Activated CD8-positive, alpha-beta memory T cell treated with anti-CD3 and anti-CD28 coated beads, Interleukin-2, amount 10 ng/mL, durations not matched to agents 7 days and 5 days (primary cell): Measurements from ENCODE around the gene CEP72. TPM values are rescaled to one million over a fixed set of nuclear protein-coding genes. Genes with fewer than 3 reads are reported as not detected.
A peak's percentile ranks its signal among the peaks of the same experiment; 100 is the strongest.

ENCODE experiments used
- ATAC-seq: fragments of 150-1000 bp; cut with Tn5 transposase; one replicate; pipeline ENCODE4 v1.10.0; 2021; ENCODE audit warnings: moderate library complexity
- CTCF ChIA-PET: fragments of 350-600 bp; sonication (Branson Sonifier 250); formaldehyde crosslinking; loops from one replicate; lab custom pipeline; 2021; ENCODE audit warnings: antibody characterized with exemption; lab: Charles Lee
- DNase-seq: peaks from one replicate; pipeline ENCODE4 v3.0.0-alpha.2; 2020
- H3K27ac Mint-ChIP-seq: one replicate; pipeline ENCODE4 v1.8.0; 2021; ENCODE audit warnings: mild to moderate bottlenecking, mixed read lengths
- H3K27me3 Mint-ChIP-seq: one replicate; pipeline ENCODE4 v1.8.0; 2021; ENCODE audit warnings: mixed read lengths
- H3K36me3 Mint-ChIP-seq: one replicate; pipeline ENCODE4 v1.8.0; 2021; ENCODE audit warnings: mild to moderate bottlenecking, mixed read lengths
- H3K4me1 Mint-ChIP-seq: one replicate; pipeline ENCODE4 v1.8.0; 2021; ENCODE audit warnings: mixed read lengths
- H3K4me3 Mint-ChIP-seq: one replicate; pipeline ENCODE4 v1.8.0; 2021; ENCODE audit warnings: mild to moderate bottlenecking, moderate library complexity, mixed read lengths
- H3K9me3 Mint-ChIP-seq: one replicate; pipeline ENCODE4 v1.8.0; 2022; ENCODE audit warnings: low read depth, mixed read lengths
- total RNA-seq, 2 experiments: library from RNA; stranded (reverse); gene quantifications; one replicate each; pipeline ENCODE4 v1.2.3, GENCODE V29; 2021

Gene CEP72, protein sequence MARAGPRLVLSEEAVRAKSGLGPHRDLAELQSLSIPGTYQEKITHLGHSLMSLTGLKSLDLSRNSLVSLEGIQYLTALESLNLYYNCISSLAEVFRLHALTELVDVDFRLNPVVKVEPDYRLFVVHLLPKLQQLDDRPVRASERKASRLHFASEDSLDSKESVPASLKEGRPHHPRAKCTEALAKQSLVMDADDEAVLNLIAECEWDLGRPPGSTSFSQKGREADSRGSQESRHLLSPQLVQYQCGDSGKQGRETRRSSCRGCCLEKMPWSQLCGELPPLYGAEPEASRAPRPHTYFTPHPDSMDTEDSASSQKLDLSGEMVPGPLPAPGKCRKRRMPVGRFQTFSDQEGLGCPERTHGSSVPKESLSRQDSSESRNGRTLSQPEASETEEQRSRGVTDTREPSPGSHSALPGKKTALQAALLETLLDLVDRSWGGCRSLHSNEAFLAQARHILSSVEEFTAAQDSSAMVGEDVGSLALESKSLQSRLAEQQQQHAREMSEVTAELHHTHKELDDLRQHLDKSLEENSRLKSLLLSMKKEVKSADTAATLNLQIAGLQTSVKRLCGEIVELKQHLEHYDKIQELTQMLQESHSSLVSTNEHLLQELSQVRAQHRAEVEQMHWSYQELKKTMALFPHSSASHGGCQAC
- 10 to 100 TPM; 32.2 to 40.5 TPM for total RNA-seq

DNA sequence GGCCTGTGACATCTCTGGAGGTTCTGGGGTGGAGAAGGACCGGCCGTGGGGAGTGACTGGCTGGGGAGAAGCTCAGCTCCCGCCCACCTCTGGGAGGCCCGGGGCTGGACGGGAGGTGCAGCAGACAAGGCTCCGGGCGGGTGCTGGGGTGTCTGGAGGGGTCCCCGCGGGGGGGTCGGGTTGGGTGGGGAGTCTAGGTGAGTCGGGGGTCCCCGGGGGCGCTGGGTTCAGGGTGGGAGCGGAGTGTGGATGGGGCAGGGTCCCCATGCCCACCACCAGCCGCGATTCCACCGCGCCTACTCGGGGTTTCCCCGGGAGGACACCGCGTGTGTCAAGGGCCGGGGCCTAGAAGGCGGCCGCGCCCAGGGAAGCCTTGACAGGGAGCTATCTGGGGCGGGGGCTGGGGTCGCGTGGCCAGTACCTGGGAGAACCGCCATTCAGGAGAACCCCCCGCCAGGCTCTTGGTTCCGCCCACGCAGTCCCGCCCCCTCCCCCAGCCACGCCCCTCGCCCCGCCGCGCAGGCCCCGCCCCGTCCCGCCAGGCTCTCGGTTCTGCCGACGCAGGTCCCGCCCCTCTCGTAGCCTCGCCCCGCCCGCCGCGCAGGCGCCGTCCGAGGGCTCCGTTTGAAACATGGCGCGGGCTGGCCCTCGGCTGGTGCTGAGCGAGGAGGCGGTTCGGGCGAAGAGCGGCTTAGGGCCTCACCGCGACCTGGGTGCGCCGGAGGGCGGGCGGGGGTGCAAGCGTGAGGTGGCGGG lies at the start of gene CEP72:
CEP72 (plus strand) TSS at position 610 of the 756 bp plus-strand sequence; CDS start at position 632, 22 bp downstream.
- peaks cover 40% of the 10 kb centered on the region for H3K4me1 Mint-ChIP-seq
- H3K36me3 Mint-ChIP-seq: peaks cover 28% of the 10 kb centered on the region
- CTCF ChIA-PET: interaction anchor here (1.3 to 1.6 kb wide), 3 partner anchors 9 to 295 kb away, joined by 3 read pairs; no protein-coding TSS in a partner anchor
- ATAC-seq (peak; percentile 96), DNase-seq (peak; percentile 95)
- peak within 1 kb of the TSS; percentile 84 for H3K4me3 Mint-ChIP-seq
- H3K27me3 Mint-ChIP-seq: peaks cover 7% of the 10 kb centered on the region
- H3K9me3 Mint-ChIP-seq: peaks cover 9% of the 10 kb centered on the region
- peak within 1 kb of the TSS; percentile 85 for H3K27ac Mint-ChIP-seq

DNA sequence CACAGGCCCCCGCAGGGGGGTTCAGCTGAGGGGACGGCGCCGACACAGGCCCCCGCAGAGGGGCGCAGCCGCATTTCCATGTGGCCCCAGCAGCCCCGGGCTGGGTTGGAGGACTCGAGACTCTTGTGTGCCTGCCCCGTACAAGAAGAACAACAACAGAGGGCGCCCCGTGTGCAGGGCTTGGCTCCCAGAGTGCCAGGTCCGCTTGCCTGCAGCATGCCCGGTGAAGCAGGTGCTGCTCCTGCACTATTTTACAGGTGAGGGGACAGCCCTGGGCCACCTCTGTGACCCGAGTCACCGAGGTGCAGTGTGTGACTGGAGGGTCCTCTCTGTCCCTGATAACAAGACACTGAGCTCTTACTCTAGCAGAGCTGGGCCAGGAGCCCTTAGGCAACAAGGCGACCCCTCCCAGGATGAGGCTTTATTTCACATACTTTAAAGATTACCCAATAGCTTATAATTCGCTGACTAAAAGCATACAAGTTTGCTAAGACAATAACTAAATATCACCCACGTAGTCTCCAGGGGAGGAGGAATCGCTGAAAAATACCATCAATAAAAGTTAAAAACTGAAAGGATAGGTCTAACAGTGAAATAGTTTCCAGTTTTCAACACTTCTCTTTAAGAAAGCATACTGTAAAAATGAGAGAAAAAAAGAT lies 46.2 kb upstream of the CEP72 start:
- H3K27me3 Mint-ChIP-seq: peaks cover 16% of the 10 kb centered on the region
- H3K4me3 Mint-ChIP-seq: no peak overlapping the region
- no peak for DNase-seq
- no peak for ATAC-seq
- CTCF ChIA-PET: no interaction called here
- H3K9me3 Mint-ChIP-seq: no peaks in the 10 kb centered on the region
- no peak overlapping the region for H3K27ac Mint-ChIP-seq
- H3K36me3 Mint-ChIP-seq: no peaks in the 10 kb centered on the region
- H3K4me1 Mint-ChIP-seq: no peaks in the 10 kb centered on the region

DNA sequence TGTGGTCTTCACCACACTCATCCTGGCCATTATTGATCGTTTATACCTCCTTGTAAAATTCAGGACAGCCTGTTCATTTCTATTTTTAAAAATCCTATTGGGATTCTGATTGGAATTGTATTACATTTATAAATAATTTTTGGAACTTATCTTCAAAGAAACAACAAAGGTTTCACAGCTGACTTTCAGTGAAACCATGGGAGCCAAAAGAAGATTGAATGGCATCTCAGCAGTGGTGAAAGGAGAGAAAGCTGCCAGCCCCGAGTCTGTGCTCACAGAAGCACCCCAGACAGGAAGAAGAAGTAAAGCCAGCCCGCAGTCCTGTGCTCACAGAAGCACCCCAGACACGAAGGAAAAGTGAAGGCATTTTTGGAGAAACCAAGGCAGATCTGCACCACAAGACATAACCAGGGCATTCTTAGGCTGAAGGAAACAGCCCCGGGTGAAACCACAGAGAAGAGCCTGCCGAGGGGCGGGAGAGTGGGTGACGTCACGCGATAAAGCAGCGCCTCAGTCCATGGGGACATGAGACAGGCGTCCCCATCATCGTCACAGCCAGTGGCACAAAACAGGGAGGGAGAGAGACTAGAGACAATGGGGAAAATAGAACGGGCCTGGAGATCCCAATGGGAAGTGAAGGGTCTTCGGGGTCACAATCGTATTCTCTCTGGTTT lies 45.4 kb upstream of the CEP72 start:
- ATAC-seq: no peak
- no peak overlapping the region for H3K27ac Mint-ChIP-seq
- CTCF ChIA-PET: no interaction called here
- no peak overlapping the region for H3K4me3 Mint-ChIP-seq
- H3K27me3 Mint-ChIP-seq: peaks cover 16% of the 10 kb centered on the region
- no peaks in the 10 kb centered on the region for H3K36me3 Mint-ChIP-seq
- no peaks in the 10 kb centered on the region for H3K4me1 Mint-ChIP-seq
- DNase-seq: peak; percentile 11
- no peaks in the 10 kb centered on the region for H3K9me3 Mint-ChIP-seq

DNA sequence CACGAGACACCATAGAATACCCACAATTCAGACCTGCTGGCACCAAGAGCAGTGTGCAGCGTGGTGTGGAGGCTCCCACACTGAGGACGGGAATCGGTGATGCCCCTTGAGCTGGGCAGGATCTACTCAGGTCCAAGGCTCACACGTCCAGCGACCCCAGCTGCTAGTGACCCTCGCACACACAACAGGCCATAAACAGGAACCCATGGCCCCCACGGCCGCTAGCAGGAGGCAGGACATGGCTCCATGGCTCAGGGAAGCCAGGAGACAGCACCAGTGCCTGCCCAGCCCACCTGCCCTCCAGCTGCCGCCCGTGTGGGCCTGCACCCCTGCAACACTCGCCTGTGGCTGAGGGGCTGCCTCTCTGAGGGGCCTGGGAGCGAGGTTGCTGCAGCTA lies 44.5 kb upstream of the CEP72 start:
- H3K27ac Mint-ChIP-seq: no peak overlapping the region
- no peaks in the 10 kb centered on the region for H3K9me3 Mint-ChIP-seq
- no peaks in the 10 kb centered on the region for H3K4me1 Mint-ChIP-seq
- CTCF ChIA-PET: interaction anchor here (1.3 kb wide), 1 partner anchor 379 kb away, joined by 3 read pairs; no protein-coding TSS in a partner anchor
- H3K27me3 Mint-ChIP-seq: peaks cover 16% of the 10 kb centered on the region
- H3K36me3 Mint-ChIP-seq: no peaks in the 10 kb centered on the region
- DNase-seq (peak; percentile 30), ATAC-seq (no peak)
- H3K4me3 Mint-ChIP-seq: no peak overlapping the region

DNA sequence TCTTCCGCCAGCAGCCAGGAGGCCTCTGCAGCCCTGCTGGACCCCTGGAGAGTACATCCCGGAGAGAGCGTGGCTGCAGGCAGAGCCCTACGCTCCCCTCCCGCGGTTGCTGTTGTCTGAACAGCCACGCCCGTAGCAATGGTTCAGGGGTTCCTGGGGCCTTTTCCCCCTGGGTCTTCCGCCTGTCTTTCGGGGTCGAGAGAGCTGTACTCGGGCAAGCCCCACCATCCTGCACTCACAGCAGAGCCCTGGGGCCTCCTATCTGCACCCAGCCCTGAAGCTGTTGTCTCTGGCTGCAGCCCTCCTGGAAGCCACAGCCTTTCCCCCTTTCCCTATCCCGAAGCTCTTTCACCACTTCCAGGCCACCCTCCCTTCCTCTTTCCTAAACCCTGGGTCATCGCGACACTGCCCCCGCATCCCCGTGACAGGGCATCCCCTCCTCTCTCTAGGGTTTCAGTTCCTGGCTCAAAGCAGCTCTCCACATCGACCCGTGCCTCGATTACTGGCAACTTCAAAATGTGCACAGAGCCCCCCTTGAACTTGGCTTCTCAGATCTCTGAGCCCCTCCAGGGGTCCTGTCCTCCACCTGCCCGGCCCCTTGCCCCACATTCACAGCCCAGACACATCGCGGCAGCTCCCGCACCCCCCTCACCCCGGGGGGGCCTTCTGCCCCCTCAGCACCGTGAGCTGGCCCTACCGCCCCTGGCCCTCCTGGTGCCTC lies 43.9 kb upstream of the CEP72 start:
- Mint-ChIP-seq H3K4me3 (no peak overlapping the region), H3K9me3 (no peaks in the 10 kb centered on the region), H3K27me3 (peaks cover 16% of the 10 kb centered on the region), H3K27ac (no peak overlapping the region), H3K36me3 (no peaks in the 10 kb centered on the region), H3K4me1 (no peaks in the 10 kb centered on the region)
- CTCF ChIA-PET: interaction anchor here (1.3 kb wide), 1 partner anchor 380 kb away, joined by 3 read pairs; no protein-coding TSS in a partner anchor
- ATAC-seq (no peak), DNase-seq (peak; percentile 31)

DNA sequence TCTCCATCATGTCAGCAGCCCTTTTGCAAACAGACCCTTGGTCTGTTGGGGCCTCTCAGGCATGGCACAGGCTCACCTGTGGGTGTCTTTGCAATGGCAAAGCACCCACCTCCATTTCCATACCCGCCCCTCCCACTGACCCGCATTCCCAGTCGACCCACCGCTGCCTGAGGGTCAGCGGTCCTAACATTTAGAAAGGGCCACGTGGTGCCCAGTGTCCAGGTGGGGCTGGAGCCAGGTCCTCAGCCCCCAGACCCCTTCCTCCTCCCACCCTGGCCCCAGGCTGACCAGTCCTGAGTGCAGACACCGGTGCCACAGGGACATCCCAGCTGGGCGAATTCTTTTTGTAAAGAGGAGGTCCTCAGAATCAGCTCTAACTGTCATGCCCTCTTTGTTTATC lies 43.3 kb upstream of the CEP72 start:
- no peaks in the 10 kb centered on the region for H3K36me3 Mint-ChIP-seq
- ATAC-seq: no peak
- peaks cover 16% of the 10 kb centered on the region for H3K27me3 Mint-ChIP-seq
- CTCF ChIA-PET: no interaction called here
- no peaks in the 10 kb centered on the region for H3K9me3 Mint-ChIP-seq
- H3K27ac Mint-ChIP-seq: no peak overlapping the region
- peak; percentile 23 for DNase-seq
- no peak overlapping the region for H3K4me3 Mint-ChIP-seq
- H3K4me1 Mint-ChIP-seq: no peaks in the 10 kb centered on the region

DNA sequence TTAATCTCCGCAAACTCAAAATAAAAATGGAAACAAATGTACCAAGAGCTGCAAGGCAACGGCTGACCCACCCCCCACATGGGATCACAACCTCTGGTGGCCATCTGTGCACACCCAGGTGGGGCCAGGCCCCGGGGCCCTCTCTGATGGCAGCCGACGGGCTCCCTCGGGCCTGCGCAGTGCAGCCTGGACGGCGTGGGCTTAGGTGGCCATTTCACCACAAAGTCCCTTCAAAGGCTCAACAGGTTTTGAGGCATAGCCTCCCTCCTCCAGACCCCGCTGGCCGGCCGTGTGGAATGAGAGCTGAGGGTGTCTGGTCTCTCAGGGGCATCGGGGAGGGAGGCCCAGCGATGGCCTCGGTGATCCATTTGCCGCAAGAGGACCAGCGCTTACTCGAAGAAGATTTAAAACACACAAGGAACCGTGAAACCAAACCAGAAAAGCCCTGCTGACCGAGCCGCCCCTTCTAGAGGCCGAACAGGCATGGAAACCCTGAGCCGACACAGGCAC lies 42.7 kb upstream of the CEP72 start:
- Mint-ChIP-seq H3K4me3 (no peak overlapping the region), H3K27ac (no peak overlapping the region), H3K27me3 (peaks cover 18% of the 10 kb centered on the region), H3K36me3 (no peaks in the 10 kb centered on the region), H3K9me3 (no peaks in the 10 kb centered on the region), H3K4me1 (no peaks in the 10 kb centered on the region)
- peak; percentile 36 for DNase-seq
- CTCF ChIA-PET: no interaction called here
- no peak for ATAC-seq

DNA sequence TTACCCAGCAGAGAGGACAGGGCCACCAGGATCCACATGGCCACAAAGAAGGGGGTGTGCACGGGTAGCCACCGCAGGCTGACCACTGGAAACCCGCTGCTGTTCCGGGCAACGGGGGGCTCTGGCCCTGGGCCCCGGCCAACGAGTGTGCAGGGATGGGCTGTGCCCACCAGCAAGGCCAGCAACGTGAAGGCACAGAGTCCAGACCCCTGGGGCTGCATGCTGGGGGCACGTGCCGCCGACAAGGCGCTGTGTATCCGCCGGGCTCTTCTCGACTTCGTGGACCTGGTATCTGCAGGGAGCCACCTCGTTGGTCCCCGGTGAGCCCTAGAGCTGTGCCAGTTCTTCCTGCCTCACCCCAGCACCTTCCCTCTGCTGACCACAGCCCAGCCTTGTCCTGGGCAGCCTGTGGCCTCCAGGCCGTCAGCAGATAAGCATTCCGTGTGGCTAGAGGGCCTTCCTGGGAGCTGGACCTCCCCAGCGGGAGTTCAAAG lies 42.2 kb upstream of the CEP72 start:
- Mint-ChIP-seq H3K4me3 (no peak overlapping the region), H3K27ac (no peak overlapping the region), H3K27me3 (peaks cover 21% of the 10 kb centered on the region), H3K36me3 (no peaks in the 10 kb centered on the region), H3K9me3 (no peaks in the 10 kb centered on the region), H3K4me1 (no peaks in the 10 kb centered on the region)
- CTCF ChIA-PET: no interaction called here
- DNase-seq (no peak), ATAC-seq (no peak)

DNA sequence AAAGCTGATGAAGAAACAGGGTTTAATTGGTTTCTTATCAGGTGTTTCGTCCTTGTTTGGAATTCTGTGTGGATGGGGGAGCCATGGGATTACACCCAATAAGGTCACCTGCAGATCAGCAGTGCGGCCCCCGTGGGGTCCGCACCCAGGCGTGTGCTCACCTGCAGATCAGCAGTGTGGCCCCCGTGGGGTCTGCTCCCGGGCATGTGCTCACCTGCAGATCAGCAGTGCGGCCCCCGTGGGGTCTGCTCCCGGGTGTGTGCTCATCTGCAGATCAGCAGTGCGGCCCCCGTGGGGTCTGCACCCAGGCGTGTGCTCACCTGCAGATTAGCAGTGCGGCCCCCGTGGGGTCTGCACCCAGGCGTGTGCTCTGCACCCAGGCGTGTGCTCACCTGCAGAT lies 41.7 kb upstream of the CEP72 start:
- H3K4me1 Mint-ChIP-seq: no peaks in the 10 kb centered on the region
- no peak overlapping the region for H3K27ac Mint-ChIP-seq
- H3K9me3 Mint-ChIP-seq: peaks cover 3% of the 10 kb centered on the region
- no peak for DNase-seq
- H3K27me3 Mint-ChIP-seq: peaks cover 26% of the 10 kb centered on the region
- H3K36me3 Mint-ChIP-seq: no peaks in the 10 kb centered on the region
- no peak overlapping the region for H3K4me3 Mint-ChIP-seq
- CTCF ChIA-PET: no interaction called here
- ATAC-seq: no peak

DNA sequence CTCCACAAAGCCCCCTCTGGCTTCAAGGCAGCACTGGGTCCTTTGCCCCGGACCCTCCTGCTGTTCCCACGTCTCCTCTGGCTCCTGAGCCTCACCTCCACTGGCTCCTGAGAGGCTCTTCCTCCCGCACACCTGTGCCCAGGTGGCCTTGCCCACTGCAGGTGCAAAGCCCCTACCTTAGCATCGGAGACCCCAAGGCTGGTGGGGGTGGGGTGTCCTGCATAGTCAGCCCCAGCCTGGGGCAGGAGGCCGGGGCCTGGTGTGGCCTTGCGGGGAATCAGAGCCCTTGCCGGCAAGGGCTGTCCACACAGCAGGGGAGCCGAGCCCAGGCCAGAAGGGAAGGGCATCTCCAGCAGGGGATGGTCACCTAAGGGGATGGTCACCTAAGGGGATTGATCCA lies 41.3 kb upstream of the CEP72 start:
- DNase-seq (peak; percentile 26), ATAC-seq (no peak)
- no peak overlapping the region for H3K27ac Mint-ChIP-seq
- H3K27me3 Mint-ChIP-seq: peaks cover 24% of the 10 kb centered on the region
- CTCF ChIA-PET: no interaction called here
- H3K9me3 Mint-ChIP-seq: peaks cover 5% of the 10 kb centered on the region
- no peak overlapping the region for H3K4me3 Mint-ChIP-seq
- no peaks in the 10 kb centered on the region for H3K36me3 Mint-ChIP-seq
- H3K4me1 Mint-ChIP-seq: no peaks in the 10 kb centered on the region

DNA sequence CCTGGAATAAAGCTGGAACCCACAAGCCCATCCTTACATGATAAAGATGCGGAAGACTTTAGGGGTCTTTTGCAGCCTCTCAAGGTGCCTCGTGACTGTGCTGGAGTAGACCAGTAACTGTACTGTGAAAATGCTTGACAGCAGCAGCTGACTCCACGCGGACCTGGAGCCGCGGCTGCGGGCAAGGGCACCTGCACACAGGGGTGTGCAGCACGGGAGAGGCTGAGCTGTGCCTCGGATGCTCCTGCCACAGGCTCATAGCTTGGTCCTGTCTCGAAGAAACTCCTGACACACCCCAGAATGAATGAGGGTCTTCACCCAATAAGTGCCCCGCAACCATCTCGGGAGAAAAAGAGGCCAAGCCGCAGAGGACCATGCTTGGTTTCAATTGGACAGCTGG lies 40.3 kb upstream of the CEP72 start:
- Mint-ChIP-seq H3K27ac (no peak overlapping the region), H3K27me3 (peaks cover 16% of the 10 kb centered on the region), H3K4me1 (no peaks in the 10 kb centered on the region), H3K36me3 (no peaks in the 10 kb centered on the region), H3K4me3 (no peak overlapping the region), H3K9me3 (peaks cover 5% of the 10 kb centered on the region)
- CTCF ChIA-PET: no interaction called here
- DNase-seq (peak; percentile 21), ATAC-seq (no peak)
